ENCODE results near the gene CABLES1.
"Not testable (repeated sequence)": the region's sequence is repeated elsewhere in the genome, so short reads cannot be mapped to it uniquely, and the experiment has no call there.

CABLES1 gene

GRCh38 chr18:23134780-23135549, at the start of gene CABLES1:
TSS of gene CABLES1 (plus strand) at chr18:23135485. CDS start at chr18:23135763, 278 bp downstream.
- Histone ChIP-seq H3K79me2 (ENCODE audit: control insufficient read depth, insufficient read depth, low read length, unreplicated experiment) (peaks cover 12% of the 10 kb centered on the region), H3K27me3 (ENCODE audit: insufficient read depth, low read length) (no peaks in the 10 kb centered on the region), H3K36me3 (ENCODE audit: insufficient read depth, low read length) (no peaks in the 10 kb centered on the region), H3K27ac (ENCODE audit: low read depth, low read length) (peak within 1 kb of the TSS; percentile 11; the same call in 1 of the 2 replicates), H2AFZ (ENCODE audit: low read length, unreplicated experiment) (peak within 1 kb of the TSS; percentile 23), H3K4me1 (ENCODE audit: control insufficient read depth, insufficient read depth, low read length, unreplicated experiment) (peaks cover 4% of the 10 kb centered on the region), H3K4me3 (ENCODE audit: low read depth, low read length) (peak within 1 kb of the TSS; percentile 81)

- Histone ChIP-seq H3K27me3 (ENCODE audit: insufficient read depth, low read length) (no peaks in the 10 kb centered on the region), H3K79me2 (ENCODE audit: control insufficient read depth, insufficient read depth, low read length, unreplicated experiment) (no peaks in the 10 kb centered on the region), H3K36me3 (ENCODE audit: insufficient read depth, low read length) (no peaks in the 10 kb centered on the region)
Observed at GRCh38 chr18:23087352-23087751, 47.9 kb upstream of the CABLES1 start.

GRCh38 chr18:23088310-23088709, 47.0 kb upstream of the CABLES1 start:
- Histone ChIP-seq H2AFZ (ENCODE audit: low read length, unreplicated experiment) (no peak overlapping the region), H3K79me2 (ENCODE audit: control insufficient read depth, insufficient read depth, low read length, unreplicated experiment) (no peaks in the 10 kb centered on the region), H3K4me3 (ENCODE audit: low read depth, low read length) (no peak overlapping the region), H3K27ac (ENCODE audit: low read depth, low read length) (no peak overlapping the region), H3K4me1 (ENCODE audit: control insufficient read depth, insufficient read depth, low read length, unreplicated experiment) (peaks cover 13% of the 10 kb centered on the region), H3K27me3 (ENCODE audit: insufficient read depth, low read length) (no peaks in the 10 kb centered on the region), H3K36me3 (ENCODE audit: insufficient read depth, low read length) (no peaks in the 10 kb centered on the region)

More at GRCh38 chr18:23087352-23087751, 47.9 kb upstream of the CABLES1 start:
- Histone ChIP-seq H3K4me1 (ENCODE audit: control insufficient read depth, insufficient read depth, low read length, unreplicated experiment) (peaks cover 13% of the 10 kb centered on the region), H2AFZ (ENCODE audit: low read length, unreplicated experiment) (no peak overlapping the region), H3K27ac (ENCODE audit: low read depth, low read length) (no peak overlapping the region), H3K4me3 (ENCODE audit: low read depth, low read length) (no peak overlapping the region)

GRCh38 chr18:23091017-23091993, 44.0 kb upstream of the CABLES1 start:
- H3K27me3 ChIP-seq (ENCODE audit: insufficient read depth, low read length); H3K79me2 ChIP-seq (ENCODE audit: control insufficient read depth, insufficient read depth, low read length, unreplicated experiment); H3K36me3 ChIP-seq (ENCODE audit: insufficient read depth, low read length); H3K4me3 ChIP-seq (ENCODE audit: low read depth, low read length): not testable (repeated sequence)
- Histone ChIP-seq H3K4me1 (ENCODE audit: control insufficient read depth, insufficient read depth, low read length, unreplicated experiment) (peaks cover 13% of the 10 kb centered on the region), H3K27ac (ENCODE audit: low read depth, low read length) (peak overlapping the region; percentile 62), H2AFZ (ENCODE audit: low read length, unreplicated experiment) (peak overlapping the region; percentile 43)

GRCh38 chr18:23092121-23092520, 43.2 kb upstream of the CABLES1 start:
- Histone ChIP-seq H3K4me3 (ENCODE audit: low read depth, low read length) (no peak overlapping the region), H3K79me2 (ENCODE audit: control insufficient read depth, insufficient read depth, low read length, unreplicated experiment) (no peaks in the 10 kb centered on the region), H3K4me1 (ENCODE audit: control insufficient read depth, insufficient read depth, low read length, unreplicated experiment) (peaks cover 13% of the 10 kb centered on the region), H3K36me3 (ENCODE audit: insufficient read depth, low read length) (no peaks in the 10 kb centered on the region), H3K27me3 (ENCODE audit: insufficient read depth, low read length) (no peaks in the 10 kb centered on the region), H2AFZ (ENCODE audit: low read length, unreplicated experiment) (no peak overlapping the region), H3K27ac (ENCODE audit: low read depth, low read length) (no peak overlapping the region)

- H3K79me2 ChIP-seq (ENCODE audit: control insufficient read depth, insufficient read depth, low read length, unreplicated experiment); H3K27me3 ChIP-seq (ENCODE audit: insufficient read depth, low read length): not testable (repeated sequence)
Observed at GRCh38 chr18:23093130-23093529, 42.2 kb upstream of the CABLES1 start.

GRCh38 chr18:23093772-23094171, 41.5 kb upstream of the CABLES1 start:
- Histone ChIP-seq H3K4me1 (ENCODE audit: control insufficient read depth, insufficient read depth, low read length, unreplicated experiment) (peaks cover 13% of the 10 kb centered on the region), H3K27me3 (ENCODE audit: insufficient read depth, low read length) (no peaks in the 10 kb centered on the region), H3K27ac (ENCODE audit: low read depth, low read length) (no peak overlapping the region), H2AFZ (ENCODE audit: low read length, unreplicated experiment) (no peak overlapping the region), H3K36me3 (ENCODE audit: insufficient read depth, low read length) (no peaks in the 10 kb centered on the region), H3K79me2 (ENCODE audit: control insufficient read depth, insufficient read depth, low read length, unreplicated experiment) (no peaks in the 10 kb centered on the region), H3K4me3 (ENCODE audit: low read depth, low read length) (no peak overlapping the region)

More at GRCh38 chr18:23093130-23093529, 42.2 kb upstream of the CABLES1 start:
- H2AFZ ChIP-seq (ENCODE audit: low read length, unreplicated experiment); H3K4me3 ChIP-seq (ENCODE audit: low read depth, low read length); H3K36me3 ChIP-seq (ENCODE audit: insufficient read depth, low read length); H3K27ac ChIP-seq (ENCODE audit: low read depth, low read length): not testable (repeated sequence)
- H3K4me1 ChIP-seq (ENCODE audit: control insufficient read depth, insufficient read depth, low read length, unreplicated experiment) = peaks cover 13% of the 10 kb centered on the region

- Histone ChIP-seq H2AFZ (ENCODE audit: low read length, unreplicated experiment) (peak overlapping the region; percentile 64), H3K79me2 (ENCODE audit: control insufficient read depth, insufficient read depth, low read length, unreplicated experiment) (no peaks in the 10 kb centered on the region), H3K27ac (ENCODE audit: low read depth, low read length) (no peak overlapping the region), H3K36me3 (ENCODE audit: insufficient read depth, low read length) (no peaks in the 10 kb centered on the region), H3K27me3 (ENCODE audit: insufficient read depth, low read length) (no peaks in the 10 kb centered on the region), H3K4me1 (ENCODE audit: control insufficient read depth, insufficient read depth, low read length, unreplicated experiment) (peaks cover 15% of the 10 kb centered on the region), H3K4me3 (ENCODE audit: low read depth, low read length) (no peak overlapping the region)
Observed at GRCh38 chr18:23094411-23095190, 40.7 kb upstream of the CABLES1 start.

GRCh38 chr18:23095463-23095862, 39.8 kb upstream of the CABLES1 start:
- no peaks in the 10 kb centered on the region for H3K36me3 ChIP-seq (ENCODE audit: insufficient read depth, low read length)
- H2AFZ ChIP-seq (ENCODE audit: low read length, unreplicated experiment) = no peak overlapping the region
- no peaks in the 10 kb centered on the region for H3K79me2 ChIP-seq (ENCODE audit: control insufficient read depth, insufficient read depth, low read length, unreplicated experiment)
- no peak overlapping the region for H3K27ac ChIP-seq (ENCODE audit: low read depth, low read length)
- H3K4me1 ChIP-seq (ENCODE audit: control insufficient read depth, insufficient read depth, low read length, unreplicated experiment) = peaks cover 13% of the 10 kb centered on the region
- H3K27me3 ChIP-seq (ENCODE audit: insufficient read depth, low read length) = no peaks in the 10 kb centered on the region
- no peak overlapping the region for H3K4me3 ChIP-seq (ENCODE audit: low read depth, low read length)

- not testable (repeated sequence) for H3K4me1 ChIP-seq (ENCODE audit: control insufficient read depth, insufficient read depth, low read length, unreplicated experiment); H3K79me2 ChIP-seq (ENCODE audit: control insufficient read depth, insufficient read depth, low read length, unreplicated experiment); H3K36me3 ChIP-seq (ENCODE audit: insufficient read depth, low read length); H3K27me3 ChIP-seq (ENCODE audit: insufficient read depth, low read length); H2AFZ ChIP-seq (ENCODE audit: low read length, unreplicated experiment); H3K27ac ChIP-seq (ENCODE audit: low read depth, low read length); H3K4me3 ChIP-seq (ENCODE audit: low read depth, low read length)
Observed at GRCh38 chr18:23097016-23097415, 38.3 kb upstream of the CABLES1 start.

All from ACC112 (cell line).